Islet precursor cell (in vitro differentiated cells): ENCODE data around the gene ZBTB18.
"Not testable (repeated sequence)": the region's sequence is repeated elsewhere in the genome, so short reads cannot be mapped to it uniquely, and the experiment has no call there.

ENCODE experiments used
- DNase-seq: peaks from one replicate; pipeline ENCODE4 v3.0.0-alpha.2; 2018

Gene ZBTB18

DNA sequence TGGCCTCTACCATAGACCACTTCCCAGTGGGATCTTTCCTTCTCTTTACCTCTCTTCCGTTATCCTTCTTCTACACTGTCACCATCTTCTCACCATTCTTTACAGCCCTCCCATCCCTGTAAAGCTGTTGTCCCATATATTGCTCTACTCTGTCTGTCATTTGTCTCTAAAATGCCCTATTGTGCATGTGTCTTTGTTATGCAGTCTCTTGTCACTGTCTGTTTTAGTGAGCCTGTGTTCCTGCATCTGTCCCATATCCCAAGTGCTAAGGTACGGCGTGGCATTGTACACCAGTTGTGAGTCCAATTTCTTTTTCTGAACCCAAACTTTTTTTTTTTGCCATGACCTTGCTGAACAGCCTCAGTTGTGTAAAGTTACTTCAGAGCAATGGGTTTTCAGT is 8.8 kb upstream of the ZBTB18 start:
- DNase-seq, result no peak

DNA sequence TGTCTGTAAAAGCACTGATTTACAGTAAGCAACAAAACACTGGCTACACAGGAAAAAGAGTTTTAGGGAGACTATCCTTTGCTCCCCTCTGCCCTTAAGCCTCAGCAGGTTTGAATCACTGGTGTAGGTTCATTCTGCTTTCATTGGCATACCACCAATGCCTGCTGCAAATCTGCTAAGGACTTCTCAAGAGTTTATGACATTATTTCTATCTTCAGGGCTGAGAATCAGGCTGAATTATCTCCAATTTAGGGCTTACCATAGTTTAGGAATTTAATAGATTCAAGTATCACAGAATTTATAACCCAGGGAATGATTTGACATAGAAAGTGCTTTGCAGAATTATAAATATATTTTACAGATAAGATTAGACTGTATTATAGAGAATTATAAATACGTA is 6.7 kb upstream of the ZBTB18 start:
- DNase-seq, result no peak

DNA sequence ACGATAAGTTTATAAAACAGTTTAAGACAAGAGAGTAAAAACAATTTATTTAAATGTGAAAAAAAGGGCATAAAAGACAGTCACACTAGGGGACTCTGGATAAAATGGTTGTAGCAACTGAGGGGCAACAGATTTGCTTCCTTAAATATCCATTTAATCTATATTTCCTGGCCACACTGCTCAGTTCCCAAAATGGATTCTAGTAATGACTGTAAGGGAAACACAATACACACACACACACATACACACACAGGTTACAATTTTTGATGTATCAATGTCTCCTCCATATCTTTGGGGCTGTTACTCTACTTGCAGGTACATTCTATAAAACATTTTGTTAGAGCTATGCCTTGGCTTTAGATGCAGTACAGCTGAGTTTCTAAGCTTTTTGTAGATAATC is 4.8 kb upstream of the ZBTB18 start:
- DNase-seq, result not testable (repeated sequence)

DNA sequence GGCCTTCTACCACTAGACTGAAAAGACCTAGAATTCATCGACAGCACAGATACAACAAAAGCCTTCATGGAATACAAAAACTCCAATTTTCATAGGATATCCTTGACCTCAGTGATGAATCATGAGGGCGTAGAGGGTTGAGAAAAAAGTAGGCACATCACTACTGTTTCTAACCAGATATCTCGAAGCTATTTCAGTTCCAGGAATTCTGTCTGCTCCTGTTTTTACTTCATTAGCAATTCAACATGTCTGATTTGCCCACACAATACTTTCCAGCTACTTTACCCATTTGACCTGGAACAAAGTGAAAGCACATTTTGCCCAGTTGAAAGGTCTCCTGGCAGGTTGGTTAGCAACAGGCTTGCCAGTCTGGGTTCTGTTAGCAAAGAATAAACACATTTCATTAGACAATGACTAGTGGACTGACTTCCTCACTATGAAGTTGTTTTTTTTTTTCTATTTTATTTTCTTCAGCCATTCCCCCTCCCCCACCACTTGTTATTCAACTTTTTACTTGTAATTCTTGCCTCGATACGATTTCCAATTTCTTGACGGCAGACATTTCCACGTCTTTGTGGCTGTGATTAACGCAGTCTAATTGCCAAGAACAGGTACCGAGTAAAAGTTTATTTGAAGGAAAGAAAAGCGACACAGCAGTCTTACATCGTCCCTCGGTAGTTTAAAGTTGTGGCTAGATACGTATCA is 4.0 kb upstream of the ZBTB18 start:
- no peak for DNase-seq

DNA sequence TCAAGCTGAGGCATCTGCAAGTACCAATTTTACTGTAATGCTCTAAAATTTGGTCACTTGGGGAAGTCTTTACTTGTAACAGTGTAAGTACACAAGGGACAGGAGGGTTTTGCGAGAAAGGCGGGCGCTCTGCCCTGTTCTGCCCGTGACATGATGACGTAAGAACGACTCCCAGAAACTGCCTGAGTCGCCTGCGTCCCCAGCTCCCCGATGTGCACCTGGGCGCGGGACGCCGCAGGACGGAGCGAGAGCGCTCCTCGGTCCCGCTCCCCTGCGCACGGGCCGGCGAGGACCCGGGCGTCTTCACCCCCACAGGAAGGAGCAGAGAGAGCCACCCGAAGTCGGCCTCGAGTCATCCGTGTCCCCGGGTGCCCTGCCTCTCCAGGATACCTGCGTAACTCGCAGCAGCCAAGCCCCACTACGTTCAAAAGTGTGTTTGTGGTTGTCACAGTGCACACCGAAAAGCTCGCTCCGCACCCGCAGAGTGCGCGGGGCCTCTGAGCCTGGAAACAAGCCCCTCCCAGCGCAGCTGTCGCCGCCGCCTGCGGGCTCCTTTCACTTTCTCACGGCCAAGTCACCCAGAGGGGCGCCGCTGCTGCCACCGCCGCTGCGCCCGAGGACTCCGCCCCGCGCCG is 3.3 kb upstream of the ZBTB18 start:
- no peak for DNase-seq

DNA sequence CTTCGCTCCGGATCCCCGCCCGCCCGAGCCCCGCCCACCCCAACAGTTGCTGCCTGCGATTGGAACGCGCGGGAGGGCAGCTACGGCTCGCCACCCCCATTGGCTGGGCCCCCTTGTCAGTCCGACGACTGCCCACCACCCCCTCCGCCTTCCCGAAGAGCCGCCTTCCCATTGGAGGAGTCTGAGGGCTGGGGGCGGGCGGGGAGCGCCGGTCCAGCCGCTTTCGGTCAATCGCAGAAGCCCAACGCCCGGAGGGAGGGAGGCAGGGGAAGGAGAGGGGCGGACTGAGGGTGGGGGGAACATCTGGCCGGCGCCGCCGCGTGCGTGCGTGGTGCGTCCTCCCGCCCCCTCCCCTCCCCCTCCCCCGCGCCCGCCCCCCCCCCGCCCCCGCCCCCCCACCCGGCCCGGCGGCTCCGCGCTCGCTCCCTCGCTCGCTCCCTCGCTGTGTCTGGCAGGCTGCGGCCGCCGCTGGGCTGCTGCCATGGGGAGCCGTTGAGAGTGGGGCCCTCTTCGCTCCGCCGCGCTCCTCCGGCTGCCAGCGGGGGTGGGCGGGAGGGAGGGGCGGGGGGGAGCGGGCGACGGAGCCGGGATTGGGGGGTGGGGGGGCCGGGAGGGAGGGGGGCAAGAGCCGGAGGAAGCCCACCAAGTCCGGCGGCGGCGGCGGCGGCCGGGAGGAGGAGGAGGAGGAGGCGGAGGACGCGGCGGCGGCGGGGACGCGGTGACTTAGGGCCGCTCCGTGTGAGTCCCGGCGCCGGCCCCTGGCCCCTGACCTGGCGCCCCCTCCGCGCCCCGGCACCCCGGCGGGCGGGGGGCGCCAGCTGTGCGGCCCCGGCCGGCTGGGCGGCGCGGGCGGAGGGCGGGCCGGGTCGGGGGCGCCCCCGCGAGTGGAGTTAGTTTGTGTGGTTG is 2.6 kb upstream of the ZBTB18 start:
- DNase-seq, result peak; percentile 100

DNA sequence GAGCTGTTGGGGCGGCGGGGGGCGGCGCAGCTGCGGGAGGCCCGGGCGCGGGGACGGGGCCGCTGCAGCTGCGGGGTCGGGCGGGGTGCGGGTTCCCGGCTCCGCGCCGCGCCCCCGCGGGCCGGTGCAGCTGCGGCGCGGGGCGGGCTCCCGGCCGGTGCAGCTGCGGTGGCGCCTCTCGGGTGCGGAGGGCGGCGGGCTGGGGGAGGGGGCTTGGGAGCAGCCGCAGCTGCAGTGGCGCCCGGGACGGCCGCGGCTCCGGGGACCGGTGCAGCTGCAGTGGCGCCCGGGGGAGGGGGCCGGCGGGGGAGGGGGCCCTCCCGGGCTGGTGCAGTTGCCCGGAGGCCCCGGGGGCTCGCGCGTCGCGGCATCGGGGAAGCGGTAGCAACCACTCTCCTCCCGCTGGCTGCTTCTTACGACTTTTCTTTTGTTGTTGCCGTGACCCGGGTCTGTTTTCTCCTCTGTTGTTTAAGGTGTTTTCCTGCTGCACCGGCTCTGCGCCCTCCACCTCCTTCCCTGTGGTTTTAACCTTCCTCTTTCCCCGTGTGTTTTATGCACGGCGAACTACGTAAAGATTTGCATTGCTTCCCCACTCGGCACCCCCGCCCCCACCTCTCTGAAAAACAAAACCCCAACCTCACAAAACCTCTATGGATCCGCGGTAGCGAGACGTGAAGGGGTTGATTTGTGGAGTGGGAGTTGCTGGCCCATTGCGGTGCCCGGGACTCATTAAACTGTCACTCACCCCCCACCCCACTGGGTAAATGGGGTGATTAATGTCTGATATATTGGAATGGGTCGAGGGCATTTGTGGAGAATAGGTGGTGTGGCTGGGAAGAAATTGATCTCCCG is 1.7 kb upstream of the ZBTB18 start:
- peak; percentile 64 for DNase-seq

DNA sequence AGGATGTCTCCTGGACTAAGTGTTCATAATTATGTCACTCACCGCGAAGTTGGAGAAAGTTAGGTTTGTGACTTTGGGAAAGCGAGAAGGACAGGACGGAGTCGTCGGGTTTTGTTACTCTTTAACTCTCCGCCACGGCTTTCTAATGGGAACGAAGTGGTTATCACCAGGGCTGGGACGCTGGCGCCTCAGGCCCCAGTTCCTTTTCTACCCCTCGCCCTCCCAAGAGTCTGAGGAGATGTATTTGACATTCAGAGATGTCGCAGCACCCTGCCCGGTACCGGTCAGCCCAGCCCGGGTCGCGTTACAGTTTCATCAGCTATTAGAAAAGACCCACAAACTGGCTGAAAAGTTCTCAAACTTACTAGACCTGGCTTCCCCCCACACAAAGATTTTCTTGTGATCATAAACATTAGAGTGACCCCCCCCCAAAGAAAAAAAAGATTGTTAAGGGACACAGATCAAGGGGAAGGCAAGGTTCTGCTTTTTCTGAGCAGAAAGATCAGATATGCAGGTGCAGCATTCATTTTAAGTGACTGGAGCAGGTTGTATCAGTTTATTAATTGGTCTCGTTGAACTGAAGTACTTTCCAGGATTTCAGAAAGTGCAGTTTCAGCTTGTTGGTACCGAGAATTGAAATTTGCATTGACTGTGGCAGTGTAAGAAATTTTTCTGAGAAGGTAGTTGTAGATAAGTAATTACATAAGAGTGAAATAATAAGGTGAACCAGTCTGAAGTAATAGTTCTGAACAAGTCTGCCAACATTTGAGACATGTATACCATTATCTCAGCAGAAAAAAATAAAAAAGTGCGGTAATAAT is 859 bp upstream of the ZBTB18 start:
- no peak for DNase-seq

DNA sequence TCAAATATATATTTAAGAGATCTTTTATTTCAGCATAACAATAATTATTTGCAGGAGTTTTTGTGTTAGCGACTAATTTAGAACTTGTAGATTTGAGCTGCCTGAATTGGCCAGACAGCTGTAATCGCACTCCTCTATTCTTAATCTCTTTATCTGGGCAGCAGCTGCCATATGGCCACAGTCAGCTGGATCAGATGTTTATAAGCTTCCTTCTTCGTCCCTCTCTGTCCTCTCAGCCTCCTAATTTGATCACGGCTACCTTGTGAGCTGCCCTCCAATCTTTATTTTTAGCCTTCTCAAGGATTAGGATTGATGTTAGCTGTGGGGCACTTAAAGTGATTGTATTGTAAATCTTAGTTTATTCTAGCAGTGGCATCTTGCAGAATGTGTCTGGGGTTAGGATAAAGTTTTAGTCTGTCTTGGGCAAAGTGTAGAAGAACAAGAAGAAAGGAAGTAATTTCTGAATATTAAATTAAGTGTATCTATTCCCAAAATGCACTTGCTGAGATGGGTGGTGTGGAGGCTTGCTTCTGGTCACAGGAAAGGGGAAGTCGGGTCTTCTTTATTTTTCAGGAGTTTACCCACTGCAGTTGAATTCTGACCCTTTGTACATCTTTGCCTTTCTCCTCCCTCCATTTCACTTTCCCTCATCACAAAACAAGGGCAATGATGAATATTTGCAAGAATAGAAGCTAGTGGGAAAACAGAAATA is 1.1 kb downstream of the ZBTB18 start:
- no peak for DNase-seq

DNA sequence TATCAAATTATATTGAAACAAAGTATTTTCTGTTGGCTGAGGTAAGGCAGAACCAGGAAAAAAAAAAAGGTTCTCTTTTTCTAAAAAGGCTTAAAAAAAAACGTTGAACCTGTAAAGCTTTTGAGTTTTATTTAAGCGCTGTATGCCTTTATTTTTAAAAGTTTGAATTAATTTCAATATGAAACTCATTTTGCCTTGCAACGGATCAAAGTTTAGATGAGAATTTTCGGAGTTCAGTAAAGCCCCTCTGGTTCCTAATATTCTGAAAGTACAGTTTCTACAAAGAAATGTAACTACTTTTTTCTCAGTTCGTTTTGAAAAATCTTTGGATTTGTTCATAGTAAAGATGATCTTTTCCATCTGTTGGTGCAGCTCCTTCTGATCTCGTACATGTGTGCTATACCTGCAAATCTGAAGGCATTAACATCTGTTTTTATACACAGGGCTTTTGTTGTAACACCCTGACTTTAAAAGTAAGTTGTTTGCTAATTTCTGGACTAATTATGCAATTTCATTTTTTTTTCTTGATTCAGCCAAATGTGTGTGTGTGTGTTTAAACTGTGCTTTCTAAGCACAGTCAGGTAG is 1.7 kb downstream of the ZBTB18 start:
- DNase-seq, result no peak

DNA sequence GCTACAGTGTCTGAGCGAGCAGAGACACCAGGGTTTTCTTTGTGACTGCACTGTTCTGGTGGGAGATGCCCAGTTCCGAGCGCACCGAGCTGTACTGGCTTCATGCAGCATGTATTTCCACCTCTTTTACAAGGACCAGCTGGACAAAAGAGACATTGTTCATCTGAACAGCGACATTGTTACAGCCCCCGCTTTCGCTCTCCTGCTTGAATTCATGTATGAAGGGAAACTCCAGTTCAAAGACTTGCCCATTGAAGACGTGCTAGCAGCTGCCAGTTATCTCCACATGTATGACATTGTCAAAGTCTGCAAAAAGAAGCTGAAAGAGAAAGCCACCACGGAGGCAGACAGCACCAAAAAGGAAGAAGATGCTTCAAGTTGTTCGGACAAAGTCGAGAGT is 2.7 kb downstream of the ZBTB18 start:
- no peak for DNase-seq

DNA sequence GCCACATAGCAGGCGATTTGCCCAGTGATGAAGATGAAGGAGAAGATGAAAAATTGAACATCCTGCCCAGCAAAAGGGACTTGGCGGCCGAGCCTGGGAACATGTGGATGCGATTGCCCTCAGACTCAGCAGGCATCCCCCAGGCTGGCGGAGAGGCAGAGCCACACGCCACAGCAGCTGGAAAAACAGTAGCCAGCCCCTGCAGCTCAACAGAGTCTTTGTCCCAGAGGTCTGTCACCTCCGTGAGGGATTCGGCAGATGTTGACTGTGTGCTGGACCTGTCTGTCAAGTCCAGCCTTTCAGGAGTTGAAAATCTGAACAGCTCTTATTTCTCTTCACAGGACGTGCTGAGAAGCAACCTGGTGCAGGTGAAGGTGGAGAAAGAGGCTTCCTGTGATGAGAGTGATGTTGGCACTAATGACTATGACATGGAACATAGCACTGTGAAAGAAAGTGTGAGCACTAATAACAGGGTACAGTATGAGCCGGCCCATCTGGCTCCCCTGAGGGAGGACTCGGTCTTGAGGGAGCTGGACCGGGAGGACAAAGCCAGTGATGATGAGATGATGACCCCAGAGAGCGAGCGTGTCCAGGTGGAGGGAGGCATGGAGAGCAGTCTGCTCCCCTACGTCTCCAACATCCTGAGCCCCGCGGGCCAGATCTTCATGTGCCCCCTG is 3.3 kb downstream of the ZBTB18 start:
- DNase-seq, result no peak

DNA sequence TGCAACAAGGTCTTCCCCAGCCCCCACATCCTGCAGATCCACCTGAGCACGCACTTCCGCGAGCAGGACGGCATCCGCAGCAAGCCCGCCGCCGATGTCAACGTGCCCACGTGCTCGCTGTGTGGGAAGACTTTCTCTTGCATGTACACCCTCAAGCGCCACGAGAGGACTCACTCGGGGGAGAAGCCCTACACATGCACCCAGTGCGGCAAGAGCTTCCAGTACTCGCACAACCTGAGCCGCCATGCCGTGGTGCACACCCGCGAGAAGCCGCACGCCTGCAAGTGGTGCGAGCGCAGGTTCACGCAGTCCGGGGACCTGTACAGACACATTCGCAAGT is 3.8 kb downstream of the ZBTB18 start:
- no peak for DNase-seq

DNA sequence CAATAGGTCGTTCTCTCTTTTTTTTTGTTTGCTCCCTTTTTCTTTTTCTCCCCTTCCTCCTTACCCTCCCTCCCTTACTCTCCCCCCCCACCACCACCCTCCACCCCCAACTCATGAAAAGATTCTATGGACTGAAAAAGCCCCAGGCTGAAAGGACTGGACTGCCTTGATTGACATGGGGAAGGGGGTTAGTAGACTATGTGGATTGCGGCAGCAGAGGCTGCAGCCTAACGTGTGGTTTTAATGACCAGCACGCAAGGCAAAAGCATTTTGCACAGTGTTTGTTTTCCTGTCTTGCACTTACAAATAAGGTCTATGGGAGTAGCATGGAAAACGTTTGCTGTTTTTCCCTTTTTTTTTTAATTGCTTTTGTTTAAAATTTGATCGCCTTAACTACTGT is 5.5 kb downstream of the ZBTB18 start:
- no peak for DNase-seq

DNA sequence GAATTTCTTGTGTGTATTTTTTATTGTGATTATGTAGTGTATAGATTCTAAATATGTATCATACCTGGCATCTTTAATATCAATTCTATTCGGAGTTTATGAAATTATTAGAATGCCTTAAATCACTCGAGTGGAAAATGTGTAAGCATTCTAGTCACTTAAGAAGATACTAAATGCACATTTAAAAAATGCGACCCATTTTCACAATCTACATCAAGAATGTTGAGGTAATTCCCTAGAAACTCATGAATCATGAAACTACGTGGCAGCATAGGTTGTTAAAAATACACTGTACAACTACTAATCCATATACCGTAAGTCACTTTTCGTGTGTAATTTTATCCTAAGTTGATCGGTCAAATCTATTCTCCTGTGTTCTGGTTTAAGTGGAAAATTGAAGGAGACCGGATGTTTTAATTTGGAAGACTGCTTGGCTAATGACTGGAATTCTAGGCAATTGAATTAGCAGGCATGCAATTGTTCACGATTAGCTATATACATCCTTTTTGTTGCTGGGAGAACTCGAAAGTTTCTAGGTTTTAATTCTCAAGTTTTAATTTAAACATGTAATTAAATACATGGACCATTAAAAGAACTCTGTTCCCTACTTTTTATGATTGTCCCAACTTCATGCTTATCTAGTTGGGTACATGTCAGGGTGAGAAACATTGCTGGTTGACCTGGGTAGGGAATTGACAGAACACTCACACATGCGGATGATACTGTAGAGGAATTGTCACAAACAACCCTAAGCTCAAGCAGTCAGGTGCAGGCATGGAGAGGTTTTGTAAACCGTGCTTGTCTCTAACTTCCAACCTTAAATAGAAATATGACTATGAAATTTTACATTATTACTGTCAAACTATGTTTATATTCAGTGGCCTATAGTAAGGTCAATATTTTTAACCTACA is 6.6 kb downstream of the ZBTB18 start:
- DNase-seq, result no peak

DNA sequence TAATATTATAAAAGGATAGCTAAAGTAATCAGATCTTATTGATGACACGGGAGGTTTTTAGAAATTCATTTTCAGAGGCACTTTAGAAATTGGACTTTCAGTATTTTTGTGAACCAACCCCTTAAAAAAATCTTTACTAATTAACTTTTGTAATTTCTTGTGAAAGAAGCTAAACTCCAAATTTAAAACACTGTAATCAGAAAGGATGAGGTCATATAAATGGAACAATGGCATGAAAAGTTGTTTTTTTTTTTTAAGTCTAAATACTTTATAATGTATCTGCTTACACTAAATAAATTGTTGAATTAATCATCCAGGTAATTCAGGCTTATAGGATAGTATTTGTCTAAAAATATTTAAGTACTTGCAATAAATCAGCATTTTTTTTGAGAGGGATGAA is 9.0 kb downstream of the ZBTB18 start:
- no peak for DNase-seq

DNA sequence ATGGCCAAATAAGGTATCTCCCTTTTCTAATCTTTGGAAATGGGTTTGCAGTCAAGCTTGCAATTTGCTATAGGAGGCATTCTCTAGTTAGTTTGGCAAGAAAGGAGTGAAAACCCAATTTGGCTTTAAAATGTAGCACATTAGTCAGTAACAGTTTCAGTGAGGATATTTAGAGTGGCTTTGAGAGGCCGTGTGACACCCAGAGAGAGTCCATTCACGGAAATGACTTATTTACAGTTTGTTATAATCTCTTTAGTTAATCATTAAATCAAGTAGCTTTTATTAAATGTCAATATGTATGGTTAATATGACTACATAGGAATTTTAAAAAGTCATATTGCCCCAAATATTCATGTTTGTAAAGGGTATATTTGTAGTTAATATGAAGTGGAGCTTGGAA is 9.6 kb downstream of the ZBTB18 start:
- DNase-seq, result no peak

DNA sequence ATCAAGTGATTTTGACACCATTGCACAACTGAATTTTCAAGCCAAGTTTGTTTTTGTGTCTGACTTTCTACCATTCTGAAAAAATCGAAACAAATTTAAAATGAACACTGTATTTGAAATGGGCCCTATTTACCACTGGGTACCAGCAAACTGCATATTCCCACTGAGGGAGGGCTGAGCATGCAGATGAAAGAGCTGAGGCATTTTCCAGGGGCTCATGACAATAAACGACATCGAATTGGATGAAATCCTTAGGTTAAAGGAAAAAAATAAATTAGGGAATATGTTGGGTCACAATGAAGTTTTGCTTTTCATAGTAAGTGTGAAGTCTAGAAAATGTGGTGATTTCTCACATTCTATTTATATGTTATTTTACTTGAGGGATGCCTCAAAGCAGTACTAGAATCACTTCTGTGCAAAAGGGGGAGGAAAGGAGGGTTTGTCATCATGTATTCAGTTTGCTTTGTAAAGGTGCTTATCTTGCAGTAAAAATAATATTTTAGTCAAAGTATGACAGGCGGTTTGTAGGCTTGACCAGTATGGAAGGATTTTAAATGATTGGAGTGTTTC is 11.2 kb downstream of the ZBTB18 start:
- no peak for DNase-seq

DNA sequence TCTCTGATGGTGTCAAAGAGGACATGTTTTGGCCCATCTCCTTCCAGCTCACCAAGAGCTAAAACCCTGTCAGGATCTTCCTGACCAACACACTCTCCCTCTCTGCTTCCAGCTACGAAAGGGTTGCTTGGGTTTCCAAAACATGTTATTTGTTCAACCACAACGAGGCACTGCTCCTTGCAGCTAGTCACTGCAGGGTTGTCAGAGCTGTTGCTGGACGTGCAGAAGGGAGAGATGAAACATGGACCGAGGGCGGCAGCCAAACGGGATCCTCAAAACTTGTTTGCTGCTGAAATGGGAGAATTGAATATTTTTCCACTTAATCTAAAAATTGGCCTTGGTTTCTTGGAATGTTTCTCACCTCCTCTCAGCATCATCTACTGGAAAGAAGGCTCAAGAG is 12.4 kb downstream of the ZBTB18 start:
- no peak for DNase-seq
